Natural killer cell (primary cell): ENCODE data around the gene LRRC47. TPM values are rescaled to one million over a fixed set of nuclear protein-coding genes. Genes with fewer than 3 reads are reported as not detected.

Experiments used
- ATAC-seq, 3 donors: fragments of 150-1000 bp in 2 of 3; fragments of 200-7000 bp in 1 of 3; cut with Tn5 transposase; 1 replicate in 1 of 3; 2 replicates in 2 of 3; pipeline ENCODE4 v1.10.0; 2021; ENCODE audit warnings: mild to moderate bottlenecking in 2 of 3, moderate library complexity in 2 of 3
- DNase-seq, 2 donors: peaks; one replicate each; pipeline versions ENCODE4 v3.0.0 to v3.0.0-alpha.2; 2013 to 2021; ENCODE audit warnings: mixed read lengths in 1 of 2
- H3K27ac ChIP-seq: one replicate; pipeline ENCODE4 v1.5.1; 2013; ENCODE audit warnings: mild to moderate bottlenecking, low read length
- H3K27me3 ChIP-seq: one replicate; pipeline ENCODE4 v1.6.1; 2013; ENCODE audit warnings: low read length; ENCODE audit not compliant: control insufficient read depth, insufficient read depth
- H3K36me3 ChIP-seq: one replicate; pipeline ENCODE4 v1.6.1; 2013; ENCODE audit warnings: low read length; ENCODE audit not compliant: control insufficient read depth, insufficient read depth
- H3K4me1 ChIP-seq: one replicate; pipeline ENCODE4 v1.6.1; 2013; ENCODE audit warnings: low read length; ENCODE audit not compliant: control insufficient read depth, insufficient read depth
- H3K4me3 ChIP-seq: one replicate; pipeline ENCODE4 v1.5.1; 2013; ENCODE audit warnings: low read length
- H3K9me3 ChIP-seq: one replicate; pipeline ENCODE4 v1.6.1; 2013; ENCODE audit warnings: low read length; ENCODE audit not compliant: control insufficient read depth, insufficient read depth
- H3K27ac Mint-ChIP-seq, 2 donors: one replicate each; pipeline ENCODE4 v1.8.0; 2022; ENCODE audit warnings: mild to moderate bottlenecking in 2 of 2, mixed read lengths in 2 of 2, moderate library complexity in 1 of 2
- H3K27me3 Mint-ChIP-seq, 2 donors: one replicate each; pipeline ENCODE4 v1.8.0; 2022; ENCODE audit warnings: low read depth in 2 of 2, mixed read lengths in 2 of 2
- H3K36me3 Mint-ChIP-seq: one replicate; pipeline ENCODE4 v1.8.0; 2022; ENCODE audit warnings: mixed read lengths
- H3K4me1 Mint-ChIP-seq, 2 donors: one replicate each; pipeline ENCODE4 v1.8.0; 2022; ENCODE audit warnings: mixed read lengths in 2 of 2
- H3K4me3 Mint-ChIP-seq: one replicate; pipeline ENCODE4 v1.8.0; 2022; ENCODE audit warnings: mild to moderate bottlenecking, moderate library complexity, mixed read lengths
- H3K9me3 Mint-ChIP-seq, 2 donors: one replicate each; pipeline ENCODE4 v1.8.0; 2022; ENCODE audit warnings: mixed read lengths in 2 of 2
- CTCF ChIP-seq: fragments of 200-600 bp; IDR thresholded peaks from one replicate; pipeline ENCODE4 v1.8.0; 2022; ENCODE audit warnings: antibody characterized with exemption
- WGBS: methylation state at CpG from one replicate; pipeline ENCODE4 v1.1.7; 2013; ENCODE audit warnings: missing lambda C conversion rate; ENCODE audit not compliant: insufficient coverage; 5-methylcytosine and 5-hydroxymethylcytosine counted together
- intact Hi-C: fragments of 100-400 bp; cut with micrococcal nuclease; formaldehyde crosslinking; loops from one replicate; pipeline ENCODE4 v1.14.2; 2022
- total RNA-seq, 4 donors: library from RNA; stranded (reverse); fragments of 120-200 nt in 1 of 4; gene quantifications; one replicate each; pipeline versions ENCODE4 v1.2.3 to v1.2.4, GENCODE V29; 2013 to 2022

LRRC47 gene
- total RNA-seq, 3 donors from 2014 or later (not counting 1 experiment from before 2014, with no cell fraction given) = 33.5 to 49.8 (median 45.2) TPM

GRCh38 chr1:3785045-3785444 lies 11.3 kb downstream of the LRRC47 start:
- ATAC-seq (no peak), DNase-seq (no peak)
- peaks cover 4% of the 10 kb centered on the region for H3K36me3 Mint-ChIP-seq
- H3K4me1 ChIP-seq = peaks cover 29% of the 10 kb centered on the region
- 97% methylated on average over 13 of the region's 13 CpGs for WGBS
- H3K36me3 ChIP-seq = peaks cover 60% of the 10 kb centered on the region
- H3K27me3 ChIP-seq = no peaks in the 10 kb centered on the region
- no peak overlapping the region for H3K27ac ChIP-seq
- H3K4me3 Mint-ChIP-seq = no peak overlapping the region
- H3K9me3 Mint-ChIP-seq = no peaks in the 10 kb centered on the region
- no peaks in the 10 kb centered on the region for H3K9me3 ChIP-seq
- TF ChIP-seq CTCF = no peak
- H3K4me3 ChIP-seq = no peak overlapping the region
- intact Hi-C loops = no loop called here
- H3K27ac Mint-ChIP-seq = no peak overlapping the region
- no peaks in the 10 kb centered on the region for H3K27me3 Mint-ChIP-seq
- peaks cover 5 to 21% of the 10 kb centered on the region in 2 donors for H3K4me1 Mint-ChIP-seq

- no peak overlapping the region for H3K4me3 ChIP-seq
- Mint-ChIP-seq H3K4me1 (peaks cover 5 to 15% of the 10 kb centered on the region in 2 donors), H3K27me3 (no peaks in the 10 kb centered on the region), H3K4me3 (no peak overlapping the region), H3K36me3 (peaks cover 7% of the 10 kb centered on the region), H3K27ac (no peak overlapping the region), H3K9me3 (no peaks in the 10 kb centered on the region)
- ATAC-seq = no peak
- peaks cover 21% of the 10 kb centered on the region for H3K4me1 ChIP-seq
- whole genome bisulfite sequencing = 95% methylated on average over 30 of the region's 30 CpGs
- DNase-seq = no peak
- no peaks in the 10 kb centered on the region for H3K9me3 ChIP-seq
- H3K27ac ChIP-seq = no peak overlapping the region
- no peaks in the 10 kb centered on the region for H3K27me3 ChIP-seq
- intact Hi-C loops = no loop called here
- H3K36me3 ChIP-seq = peaks cover 71% of the 10 kb centered on the region
- TF ChIP-seq CTCF = no peak
Measured at GRCh38 chr1:3783651-3784474, 12.4 kb downstream of the LRRC47 start.

GRCh38 chr1:3780901-3781300 lies 15.4 kb downstream of the LRRC47 start:
- no peaks in the 10 kb centered on the region for H3K9me3 ChIP-seq
- H3K27ac ChIP-seq = no peak overlapping the region
- peaks cover 7% of the 10 kb centered on the region for H3K36me3 Mint-ChIP-seq
- no peak overlapping the region for H3K4me3 Mint-ChIP-seq
- peaks cover 4% of the 10 kb centered on the region for H3K4me1 ChIP-seq
- H3K4me1 Mint-ChIP-seq = no peaks in the 10 kb centered on the region
- H3K36me3 ChIP-seq = peaks cover 59% of the 10 kb centered on the region
- ATAC-seq (no peak), DNase-seq (no peak)
- intact Hi-C loops = no loop called here
- no peak overlapping the region for H3K4me3 ChIP-seq
- H3K27ac Mint-ChIP-seq = no peak overlapping the region
- H3K27me3 ChIP-seq = no peaks in the 10 kb centered on the region
- WGBS = 94% methylated on average over 21 of the region's 21 CpGs
- H3K9me3 Mint-ChIP-seq = no peaks in the 10 kb centered on the region
- no peak for TF ChIP-seq CTCF
- H3K27me3 Mint-ChIP-seq = no peaks in the 10 kb centered on the region
